ENCODE data around the gene NPS.

Gene NPS

GRCh38 chr10:127549009-127549408 is at the start of gene NPS:
NPS (plus strand) TSS chr10:127549309; CDS start chr10:127549369, 60 bp downstream.
- DNase-seq (ENCODE audit: low spot score) = no peak

DNA sequence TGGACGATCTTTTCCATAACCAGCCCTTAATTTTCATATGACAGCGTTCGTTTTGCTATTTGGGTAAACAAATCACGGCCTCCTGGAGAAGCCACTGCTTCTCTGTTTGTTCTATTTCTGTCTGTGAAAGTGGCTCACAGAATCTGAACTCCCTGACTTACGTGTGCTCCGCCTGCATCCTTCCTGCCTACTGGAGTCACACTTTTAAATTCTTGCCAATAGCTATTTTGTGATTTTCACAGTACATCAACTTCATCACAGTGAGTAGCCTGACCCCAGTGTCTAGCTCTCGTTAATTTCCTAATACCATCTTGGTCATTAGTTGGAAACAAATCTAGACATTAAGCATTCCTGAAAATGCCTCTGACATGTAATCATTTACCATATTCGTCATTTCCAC is 49.0 kb upstream of the NPS start:
- DNase-seq (ENCODE audit: low spot score) = no peak

DNA sequence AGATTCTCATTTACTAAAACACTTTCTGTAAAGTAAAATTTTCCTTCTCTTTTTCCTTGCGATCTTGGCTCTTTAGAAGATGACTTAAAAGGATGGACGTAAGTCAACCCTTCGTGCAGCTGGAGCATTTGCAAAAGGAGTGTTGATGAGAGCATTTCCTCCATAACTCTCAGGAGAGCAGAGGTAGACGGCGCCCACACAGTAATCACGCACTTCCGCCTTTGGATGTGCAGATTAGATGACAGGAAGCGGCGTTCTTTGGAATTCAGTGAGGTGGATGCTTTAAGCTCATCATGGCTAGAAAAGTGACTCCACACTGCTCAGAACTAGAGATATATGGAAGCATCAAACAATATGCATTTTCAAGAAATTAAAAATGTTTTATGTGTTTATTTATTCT is 43.0 kb upstream of the NPS start:
- no peak for DNase-seq (ENCODE audit: low spot score)

DNA sequence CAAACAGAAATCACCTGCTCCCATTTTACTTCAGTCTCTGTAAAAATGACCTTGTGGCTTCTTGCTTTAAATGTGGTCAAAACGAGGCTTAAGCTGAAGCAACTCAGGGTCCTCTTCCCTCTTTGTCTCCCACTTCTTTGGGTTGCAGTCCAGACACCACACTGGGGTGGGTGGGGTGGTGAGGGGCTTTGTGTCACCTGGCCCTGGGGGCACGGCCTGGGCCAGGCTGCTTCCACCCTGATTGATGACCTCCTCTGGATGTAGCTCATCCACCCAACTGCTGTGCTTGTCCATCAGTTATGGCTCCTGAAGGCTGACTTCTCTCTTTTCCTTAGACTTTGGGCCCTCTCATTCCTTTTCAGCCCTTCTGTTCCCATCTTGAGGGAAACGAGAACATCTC is 26.8 kb upstream of the NPS start:
- no peak for DNase-seq (ENCODE audit: low spot score)

GRCh38 chr10:127523476-127523875 is 25.6 kb upstream of the NPS start:
- no peak for DNase-seq (ENCODE audit: low spot score)

DNA sequence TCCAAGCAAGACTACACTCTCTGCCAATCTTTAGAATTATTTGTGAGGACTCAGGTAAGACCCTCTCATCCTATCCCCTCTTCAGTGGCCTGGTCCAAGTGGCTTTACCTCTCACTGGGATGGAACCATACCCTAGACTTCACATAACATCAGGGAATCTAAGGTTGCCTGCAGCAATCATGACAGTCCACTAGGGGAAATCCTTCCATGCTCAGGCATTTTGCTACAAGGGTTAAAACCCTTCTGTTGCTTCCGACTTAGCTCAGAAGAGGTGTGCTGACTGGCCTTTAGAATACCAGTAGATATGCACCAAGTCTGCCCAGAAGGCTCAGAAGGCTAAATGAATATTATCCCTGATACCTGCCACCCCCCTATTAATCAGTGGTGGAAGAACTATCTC is 24.9 kb upstream of the NPS start:
- DNase-seq (ENCODE audit: low spot score) = no peak

DNA sequence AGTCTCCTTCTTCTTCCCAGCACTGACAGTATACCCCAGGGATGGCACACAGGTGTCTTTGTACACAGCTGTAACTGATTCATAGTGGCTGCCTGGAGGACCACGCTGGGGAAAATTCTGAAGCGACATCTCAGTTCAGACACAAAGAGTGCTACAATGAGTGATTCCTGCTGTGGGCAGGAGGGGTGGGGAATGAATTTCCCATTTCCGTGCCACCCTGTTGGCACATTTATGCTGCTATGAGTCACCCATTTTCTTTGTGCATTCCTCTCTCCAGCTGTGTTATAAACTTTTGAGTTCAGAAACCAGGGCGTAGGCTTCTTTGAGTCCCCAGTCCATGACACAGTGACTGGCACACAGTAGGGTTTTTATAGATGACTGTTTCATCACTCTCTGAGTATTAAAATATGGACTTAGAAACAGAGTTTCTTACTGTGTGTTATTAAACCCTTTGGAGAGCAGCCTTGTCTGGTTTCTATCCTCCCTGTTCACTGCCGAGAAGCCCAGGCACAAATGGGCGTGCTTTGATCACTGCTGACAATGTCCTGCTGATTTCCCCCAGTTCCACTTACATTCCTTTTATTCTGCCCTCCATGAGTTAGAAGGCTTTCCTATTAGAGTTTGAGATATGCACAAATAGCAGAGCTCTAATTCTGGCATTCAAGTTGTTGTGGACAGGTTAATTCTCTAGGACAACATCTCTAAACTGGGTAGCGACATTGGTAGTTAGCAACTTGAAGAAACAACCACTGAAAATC is 24.0 kb upstream of the NPS start:
- no peak for DNase-seq (ENCODE audit: low spot score)

DNA sequence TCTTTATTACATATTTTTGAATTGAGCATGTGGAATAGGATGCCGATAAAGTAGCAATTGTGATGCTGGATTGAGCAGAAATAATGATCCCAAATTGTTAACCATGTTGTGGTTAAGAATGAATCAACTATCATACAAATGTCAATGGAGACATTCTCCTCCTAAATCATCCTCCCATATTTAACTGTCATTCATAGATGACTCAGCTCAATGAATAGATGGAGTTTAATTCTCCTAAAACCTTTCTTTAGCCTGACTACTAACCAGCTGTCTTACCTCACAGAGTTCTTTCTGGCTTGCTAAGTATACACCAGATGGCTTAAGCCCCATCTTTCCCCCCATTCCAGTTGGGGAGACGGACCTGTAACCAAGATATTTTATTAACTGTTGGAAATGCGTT is 23.4 kb upstream of the NPS start:
- no peak for DNase-seq (ENCODE audit: low spot score)

GRCh38 chr10:127526161-127526560 is 22.9 kb upstream of the NPS start:
- DNase-seq (ENCODE audit: low spot score) = no peak

DNA sequence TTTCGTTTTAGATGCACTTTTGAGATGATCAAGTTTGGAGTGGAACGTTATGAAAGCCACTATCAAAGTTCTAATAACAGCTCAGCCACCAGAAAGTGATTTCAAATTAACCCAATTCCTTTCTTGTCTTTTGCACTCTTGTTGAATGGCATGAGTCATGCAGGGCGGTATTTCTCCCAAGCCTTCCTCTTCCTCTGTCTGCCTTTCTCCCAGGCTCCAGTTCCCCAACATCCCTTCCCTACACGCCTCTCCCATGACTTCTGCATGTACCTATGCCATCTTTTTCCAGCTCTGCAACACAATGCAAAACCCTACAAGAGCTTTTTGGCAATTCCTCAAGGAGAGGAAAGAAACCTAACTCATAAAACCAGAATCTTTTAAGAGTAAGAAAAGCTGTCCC is 21.8 kb upstream of the NPS start:
- no peak for DNase-seq (ENCODE audit: low spot score)

DNA sequence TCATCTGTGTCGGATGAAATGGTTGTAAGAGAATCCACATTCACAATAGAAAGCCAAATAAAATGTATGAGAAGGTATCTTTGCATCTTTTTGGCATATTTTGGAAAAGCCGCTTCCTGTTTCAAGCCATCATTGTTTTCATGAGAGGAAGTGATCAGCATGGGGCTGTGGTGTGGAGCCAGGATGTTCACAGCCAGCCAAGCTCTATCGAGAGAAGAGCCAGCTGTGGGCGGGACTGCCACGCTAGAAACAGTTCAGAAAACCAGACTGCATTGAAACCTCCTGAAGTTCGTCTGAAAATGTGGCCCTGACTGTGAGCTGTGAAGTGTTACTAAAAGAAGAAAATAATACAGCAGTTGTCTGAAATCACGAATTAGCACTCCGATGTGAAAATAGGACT is 21.2 kb upstream of the NPS start:
- DNase-seq (ENCODE audit: low spot score) = peak; percentile 38

DNA sequence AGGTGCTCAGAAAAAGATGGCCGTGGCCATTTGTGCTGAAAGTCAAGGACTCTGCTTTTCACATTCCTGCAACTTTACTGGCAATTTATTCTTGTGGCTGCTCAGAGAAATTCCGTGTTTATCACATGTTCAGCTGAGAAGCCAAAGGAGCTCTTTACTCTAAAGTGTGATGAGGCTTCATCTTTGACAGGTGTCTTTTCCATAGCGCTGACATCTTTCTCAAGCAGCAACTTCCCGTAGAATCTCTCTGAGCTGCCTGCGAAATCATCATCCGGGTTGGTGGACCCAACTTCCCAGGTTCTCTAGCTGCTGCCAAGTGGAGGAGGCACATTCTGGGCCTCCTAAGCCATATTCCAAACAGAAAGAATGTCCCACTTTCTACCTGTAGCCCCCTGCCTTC is 16.9 kb upstream of the NPS start:
- no peak for DNase-seq (ENCODE audit: low spot score)

DNA sequence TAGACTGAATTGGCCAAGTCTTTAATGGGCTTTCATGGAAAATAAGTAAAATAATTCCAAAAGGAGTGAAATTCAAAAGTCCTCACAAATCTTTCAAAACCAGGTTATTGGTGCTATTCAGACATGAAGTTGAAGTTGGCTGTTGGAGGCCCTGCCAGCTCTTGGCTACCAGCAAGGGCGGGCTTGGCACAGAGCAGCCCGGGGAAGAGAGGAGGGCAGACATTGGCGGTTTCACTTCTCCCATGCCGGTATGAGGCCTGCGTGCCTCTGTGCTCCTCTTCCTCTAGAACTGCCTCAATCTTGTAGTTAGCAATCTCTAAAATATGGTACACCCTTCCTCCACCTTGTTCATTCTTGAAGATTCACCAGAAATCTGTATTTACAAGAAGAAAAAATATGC is 16.4 kb upstream of the NPS start:
- DNase-seq (ENCODE audit: low spot score) = no peak

DNA sequence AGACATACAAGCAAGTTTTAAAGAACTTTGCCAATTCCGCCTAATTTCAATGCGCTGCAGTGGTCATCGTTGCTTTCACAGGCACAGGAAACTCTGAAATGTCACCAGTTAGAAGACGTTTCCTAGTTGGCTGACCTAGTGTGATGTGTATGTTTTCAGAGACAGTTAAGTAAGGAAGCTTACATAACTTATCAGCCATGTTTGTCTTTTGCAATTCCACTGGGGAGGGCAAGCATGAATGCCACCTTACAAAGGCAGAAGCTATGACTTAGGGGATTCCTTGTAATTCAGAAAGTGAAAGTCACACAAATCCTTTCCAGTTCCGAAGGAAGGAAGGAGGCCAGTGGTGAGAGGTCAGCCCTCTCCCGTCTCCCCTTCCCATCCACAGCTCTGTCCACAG is 15.0 kb upstream of the NPS start:
- no peak for DNase-seq (ENCODE audit: low spot score)

- DNase-seq (ENCODE audit: low spot score) = no peak
Measured at GRCh38 chr10:127534496-127534895, 14.6 kb upstream of the NPS start.

GRCh38 chr10:127535802-127536515 is 13.2 kb upstream of the NPS start:
- no peak for DNase-seq (ENCODE audit: low spot score)

DNA sequence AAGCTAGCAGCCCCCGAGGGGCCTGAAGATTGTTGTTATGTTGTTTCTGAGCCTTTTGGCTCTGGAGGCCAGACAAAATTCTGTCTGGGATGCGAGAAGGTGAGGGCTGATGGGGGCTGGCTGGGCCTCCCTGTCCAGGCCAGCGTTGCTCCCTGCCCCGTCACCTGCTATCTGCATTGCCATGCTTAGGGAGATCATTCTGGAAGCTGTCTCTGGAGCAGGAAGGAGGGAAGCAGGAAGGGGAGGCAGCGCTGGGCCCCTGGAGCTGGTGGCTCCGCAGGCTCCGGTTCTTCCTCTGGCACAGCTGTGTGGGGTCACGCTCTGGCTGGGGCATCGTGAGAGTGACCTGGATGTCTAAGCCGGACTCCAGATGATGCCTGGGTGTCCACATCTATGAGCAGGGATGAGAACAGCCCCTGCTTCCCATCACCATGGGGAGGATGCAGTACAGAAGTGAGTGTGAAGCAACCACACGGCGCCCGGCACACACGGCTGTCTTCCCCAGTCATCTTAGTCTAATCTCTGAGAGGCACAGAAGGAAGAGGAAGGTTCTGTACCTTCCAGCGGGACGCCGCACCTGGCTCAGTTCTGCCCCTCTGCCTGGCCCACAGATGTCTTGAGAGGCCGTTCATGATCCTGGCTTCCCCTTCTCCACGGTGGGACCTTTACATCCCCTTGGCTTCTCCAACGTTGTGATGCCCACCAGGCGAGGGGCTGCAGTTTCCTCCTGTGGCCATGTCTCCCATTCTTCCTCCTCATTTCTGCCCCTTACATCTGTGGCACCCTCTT is 11.9 kb upstream of the NPS start:
- DNase-seq (ENCODE audit: low spot score) = no peak

DNA sequence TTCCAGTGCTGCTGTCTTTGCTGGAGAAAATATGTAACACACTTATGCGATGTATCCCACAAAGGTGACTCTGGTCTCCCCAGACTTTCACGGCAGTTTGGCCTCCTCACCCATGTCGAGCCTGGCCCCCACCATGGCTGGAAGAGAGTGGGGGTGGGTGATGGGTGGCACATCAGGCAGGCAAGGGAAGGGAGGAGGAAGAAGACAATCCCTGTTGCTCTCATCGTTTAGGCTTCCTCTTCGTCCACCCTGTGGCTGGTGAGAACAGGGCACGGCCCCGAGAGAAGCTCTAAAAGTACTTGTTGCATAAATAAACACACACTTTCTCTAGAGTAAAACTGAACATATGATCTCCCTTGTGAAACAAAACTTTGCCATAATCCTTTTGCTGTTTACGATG is 11.2 kb upstream of the NPS start:
- DNase-seq (ENCODE audit: low spot score) = no peak

DNA sequence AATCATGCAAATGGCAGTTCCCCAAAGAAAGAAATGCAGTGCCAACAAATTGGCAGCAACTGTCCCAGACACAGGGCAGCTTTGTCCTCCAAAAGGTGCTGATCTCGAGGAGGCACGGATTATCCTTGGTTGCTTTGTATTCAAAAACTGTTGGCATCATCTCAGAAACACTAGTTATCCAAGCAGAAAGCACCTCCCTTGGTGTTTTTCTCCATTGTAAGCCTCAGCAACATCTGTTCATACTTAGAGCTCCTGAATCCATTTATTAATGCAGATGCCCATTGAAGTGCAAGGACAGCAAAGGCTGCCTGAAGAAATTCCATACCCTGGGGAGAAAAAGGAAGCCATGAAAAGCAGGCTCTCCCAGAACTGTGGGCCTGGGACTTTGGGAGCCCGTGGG is 1.1 kb upstream of the NPS start:
- no peak for DNase-seq (ENCODE audit: low spot score)

- peak; percentile 9 for DNase-seq (ENCODE audit: low spot score)
Measured at GRCh38 chr10:127550861-127551260, 1.8 kb downstream of the NPS start.

DNA sequence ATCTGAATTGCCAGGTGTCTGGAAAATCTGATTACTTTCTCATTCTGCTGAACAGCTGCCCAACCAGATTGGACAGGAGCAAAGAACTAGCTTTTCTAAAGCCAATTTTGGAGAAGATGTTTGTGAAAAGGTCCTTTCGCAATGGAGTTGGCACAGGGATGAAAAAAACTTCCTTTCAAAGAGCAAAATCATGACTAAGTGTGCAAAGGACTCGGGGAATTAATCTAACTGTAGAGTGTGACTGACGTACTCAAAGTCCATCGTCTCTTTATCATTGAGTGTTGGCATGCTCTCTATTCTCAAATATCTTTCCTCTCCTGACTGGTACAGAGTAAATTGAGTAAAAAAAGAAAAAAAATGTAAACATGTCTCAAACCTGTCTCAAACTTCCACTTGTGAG is 3.3 kb downstream of the NPS start:
- no peak for DNase-seq (ENCODE audit: low spot score)

DNA sequence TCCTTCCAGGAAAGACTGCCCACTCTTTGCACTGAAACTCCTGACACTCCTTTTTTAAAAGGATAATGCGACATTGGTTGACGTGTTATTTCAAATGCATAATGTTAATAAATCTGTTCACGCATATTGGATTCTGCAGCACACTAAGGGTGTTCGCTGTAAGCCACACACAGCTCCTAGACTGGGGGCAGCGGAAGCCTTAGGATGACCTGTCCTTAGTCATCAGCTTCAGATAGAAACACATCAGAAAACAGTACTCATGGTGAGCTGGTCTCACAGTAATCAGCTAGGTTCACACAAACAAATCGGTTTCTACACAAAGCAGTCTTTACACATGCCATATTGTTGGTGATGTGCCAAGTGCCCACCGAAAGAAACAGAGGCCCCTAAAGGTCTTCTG is 4.3 kb downstream of the NPS start:
- DNase-seq (ENCODE audit: low spot score) = no peak

- DNase-seq (ENCODE audit: low spot score) = no peak
Measured at GRCh38 chr10:127556916-127557315, 7.8 kb downstream of the NPS start.
